Heart left ventricle (tissue), 16 donors: ENCODE results near the gene CIB4. TPM values are rescaled to one million over a fixed set of nuclear protein-coding genes. Genes with fewer than 3 reads are reported as not detected.

Experiments
- ATAC-seq, 4 donors: fragments of 200-7000 bp; cut with Tn5 transposase; one replicate each; pipeline ENCODE4 v1.9.1; 2020 to 2022; ENCODE audit warnings: moderate library complexity in 4 of 4, mild to moderate bottlenecking in 3 of 4, moderate number of reproducible peaks in 1 of 4
- DNase-seq, 5 donors: peaks; one replicate each; pipeline ENCODE4 v3.0.0-alpha.2; 2020
- H3K27ac ChIP-seq, 12 donors: fragments of 200-600 bp; sonication (generic) in 4 of 12; one replicate each; pipeline versions ENCODE4 v1.5.0 to v1.8.0; 2016 to 2022; ENCODE audit warnings: mild to moderate bottlenecking in 2 of 12
- H3K27me3 ChIP-seq, 9 donors: fragments of 200-600 bp; sonication (generic) in 2 of 9; one replicate each; pipeline versions ENCODE4 v1.5.1 to v1.8.0; 2016 to 2022; ENCODE audit warnings: mild to moderate bottlenecking in 3 of 9
- H3K36me3 ChIP-seq, 9 donors: fragments of 200-600 bp; sonication (generic) in 2 of 9; one replicate each; pipeline versions ENCODE4 v1.5.0 to v1.8.0; 2018 to 2022; ENCODE audit warnings: mild to moderate bottlenecking in 2 of 9
- H3K4me1 ChIP-seq, 12 donors: fragments of 200-600 bp; sonication (generic) in 4 of 12; one replicate each; pipeline versions ENCODE4 v1.5.0 to v1.8.0; 2016 to 2022; ENCODE audit warnings: mild to moderate bottlenecking in 3 of 12
- H3K4me3 ChIP-seq, 12 donors: fragments of 200-600 bp; sonication (generic) in 4 of 12; one replicate each; pipeline versions ENCODE4 v1.5.0 to v1.8.0; 2017 to 2022; ENCODE audit warnings: mild to moderate bottlenecking in 9 of 12, moderate library complexity in 4 of 12
- H3K9me3 ChIP-seq, 12 donors: fragments of 200-600 bp; sonication (generic) in 4 of 12; one replicate each; pipeline versions ENCODE4 v1.5.0 to v1.8.0; 2016 to 2022; ENCODE audit warnings: mild to moderate bottlenecking in 1 of 12
- POLR2A ChIP-seq, 2 donors: fragments of 450-650 bp; IDR thresholded peaks; one replicate each; pipeline ENCODE4 v1.6.1; 2017; ENCODE audit warnings: antibody characterized with exemption in 2 of 2, mild to moderate bottlenecking in 2 of 2, moderate library complexity in 2 of 2
- WGBS, 4 donors: extraction: QIAGEN DNeasy Blood & Tissue Kit in 2 of 4; methylation state at CpG; one replicate each; pipeline versions ENCODE4 v1.1.5 to v1.1.7; 2013 to 2018; 5-methylcytosine and 5-hydroxymethylcytosine counted together
- intact Hi-C, 10 donors: fragments of 100-400 bp; cut with DNase I; formaldehyde crosslinking; loops; one replicate each; pipeline versions ENCODE4 v1.11.1 to v1.14.2; 2022
- polyA plus RNA-seq, 2 donors: library from polyadenylated mRNA; stranded (reverse); fragments of 200-250 nt; gene quantifications; one replicate each; pipeline ENCODE4 v1.2.3, GENCODE V29; 2013
- total RNA-seq, 9 donors: library from RNA; depleted of rRNA in 2 of 9; stranded (reverse); fragments of >200 nt in 2 of 9; fragmentation: NEBNext Ultra II Directional in 3 of 9; extraction: Animal tissue kit (Norgen Biotek cat#: 25700) in 3 of 9; gene quantifications; one replicate each; pipeline versions ENCODE4 v1.1.0 to v1.2.4, GENCODE V29; 2016 to 2023
- TF ChIP-seq, protein P1 (sequence below), 12 donors: fragments of 200-600 bp; sonication (generic) in 4 of 12; IDR thresholded peaks; one replicate each; pipeline versions ENCODE4 v1.5.0 to v1.8.0; 2018 to 2022; ENCODE audit warnings: antibody characterized with exemption in 12 of 12, mild to moderate bottlenecking in 5 of 12
- donor health status: ischemic (EF 13 %, LVEDD 7.1; RV severe dilation, severe dysfunction).
- donor health status: healthy with polysubstance abuse.
- donor health status: DM: no; HTN: yes; CAD: no.
- donor health status: DM: no; HTN: no; CAD: no.
- donor health status: ischemic (EF 25% LVEDD 6.9; RV normal size, moderate dysfunction).
- donor health status: ischemic (EF 25% LVEDD 5.7; RV mildly dilated, moderate dysfunction).
- donor health status: healthy.
- donor health status: DM: yes; HTN: yes; CAD: no.
- donor health status: ischemic (EF 35%, LVEDD 5.7; RV mildly dilated, moderate dysfunction).
- donor health status: nonischemic (EF 11% LVEDD 7.7; RV severe dilation, severe dysfunction).
- donor health status: DM: yes; HTN: yes; CAD: no.
- donor health status: PGD.
- donor health status: ischemic (EF 29% LVEDD 5.4; RV normal size, mild dysfunction).
- donor health status: nonischemic (EF 23%, LVEDD 6.1; RV moderate dilation, normal function).

Gene CIB4
- total and polyA plus RNA-seq, 11 donors, result not detected

DNA sequence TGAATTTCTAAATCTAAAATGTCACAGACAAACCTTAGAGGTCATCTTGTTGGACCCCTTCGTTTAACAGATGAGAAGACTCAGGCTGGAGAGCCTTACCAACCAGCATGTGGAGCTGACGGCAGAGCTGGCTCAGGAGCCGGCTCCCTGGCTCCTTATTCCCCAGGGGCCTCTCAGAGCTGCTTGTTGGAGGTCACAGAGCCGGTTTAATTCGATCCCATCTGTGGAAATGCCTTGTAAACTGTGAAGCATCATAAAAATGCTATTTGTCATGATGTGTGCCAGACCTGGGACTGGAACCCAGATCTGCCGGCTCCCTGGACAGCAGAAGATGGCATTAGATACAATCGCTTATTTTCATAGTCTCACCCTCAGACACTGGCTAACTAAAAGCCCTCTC is 8.2 kb upstream of the CIB4 start:
- no peaks in the 10 kb centered on the region for H3K4me1 ChIP-seq
- DNase-seq (no peak), ATAC-seq (no peak)
- H3K9me3 ChIP-seq, result no peaks in the 10 kb centered on the region
- H3K36me3 ChIP-seq, result no peaks in the 10 kb centered on the region
- 60 to 82% (median 68%) methylated on average over 7 of the region's 7 CpGs for WGBS, 4 donors
- H3K27ac ChIP-seq, result no peak overlapping the region
- TF ChIP-seq, protein P1, sequence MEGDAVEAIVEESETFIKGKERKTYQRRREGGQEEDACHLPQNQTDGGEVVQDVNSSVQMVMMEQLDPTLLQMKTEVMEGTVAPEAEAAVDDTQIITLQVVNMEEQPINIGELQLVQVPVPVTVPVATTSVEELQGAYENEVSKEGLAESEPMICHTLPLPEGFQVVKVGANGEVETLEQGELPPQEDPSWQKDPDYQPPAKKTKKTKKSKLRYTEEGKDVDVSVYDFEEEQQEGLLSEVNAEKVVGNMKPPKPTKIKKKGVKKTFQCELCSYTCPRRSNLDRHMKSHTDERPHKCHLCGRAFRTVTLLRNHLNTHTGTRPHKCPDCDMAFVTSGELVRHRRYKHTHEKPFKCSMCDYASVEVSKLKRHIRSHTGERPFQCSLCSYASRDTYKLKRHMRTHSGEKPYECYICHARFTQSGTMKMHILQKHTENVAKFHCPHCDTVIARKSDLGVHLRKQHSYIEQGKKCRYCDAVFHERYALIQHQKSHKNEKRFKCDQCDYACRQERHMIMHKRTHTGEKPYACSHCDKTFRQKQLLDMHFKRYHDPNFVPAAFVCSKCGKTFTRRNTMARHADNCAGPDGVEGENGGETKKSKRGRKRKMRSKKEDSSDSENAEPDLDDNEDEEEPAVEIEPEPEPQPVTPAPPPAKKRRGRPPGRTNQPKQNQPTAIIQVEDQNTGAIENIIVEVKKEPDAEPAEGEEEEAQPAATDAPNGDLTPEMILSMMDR (IDR thresholded peaks at IDR 0.05), result no peak
- no peak for TF ChIP-seq POLR2A (IDR thresholded peaks at IDR 0.05)
- intact Hi-C loops, result no loop called here
- no peak overlapping the region for H3K4me3 ChIP-seq
- peaks cover 0 to 26% (median 0%) of the 10 kb centered on the region in 9 donors for H3K27me3 ChIP-seq

DNA sequence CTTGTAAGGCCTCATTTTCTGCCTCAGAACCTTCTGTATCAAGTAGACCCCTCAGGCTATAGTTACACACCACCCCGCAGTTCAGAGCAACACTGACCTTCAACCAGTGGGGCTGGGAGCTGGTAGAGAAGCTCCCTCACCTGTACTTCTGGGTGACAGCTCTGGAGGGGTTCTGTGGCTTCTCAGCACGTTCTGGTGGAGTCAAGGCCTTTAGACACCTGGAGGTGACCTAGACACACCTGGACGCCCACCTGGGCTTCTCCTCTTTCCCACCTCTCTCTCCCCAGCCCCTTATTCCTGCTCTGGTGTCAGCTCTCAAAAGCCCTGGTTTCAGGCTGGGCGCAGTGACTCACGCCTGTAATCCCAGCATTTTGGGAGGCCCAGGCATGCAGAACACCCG is 7.3 kb upstream of the CIB4 start:
- intact Hi-C loops, result no loop called here
- Histone ChIP-seq H3K4me1 (no peaks in the 10 kb centered on the region), H3K4me3 (no peak overlapping the region), H3K27ac (no peak overlapping the region), H3K9me3 (no peaks in the 10 kb centered on the region), H3K27me3 (peaks cover 0 to 30% (median 0%) of the 10 kb centered on the region in 9 donors), H3K36me3 (no peaks in the 10 kb centered on the region)
- DNase-seq (no peak), ATAC-seq (no peak)
- no peak for TF ChIP-seq POLR2A (IDR thresholded peaks at IDR 0.05)
- TF ChIP-seq, protein P1 (IDR thresholded peaks at IDR 0.05), result no peak
- WGBS, 4 donors, result 79 to 84% (median 82%) methylated on average over 5 to 6 of the region's 6 CpGs

- H3K27ac ChIP-seq, result no peak overlapping the region
- H3K27me3 ChIP-seq, result peaks cover 0 to 30% (median 0%) of the 10 kb centered on the region in 9 donors
- no peaks in the 10 kb centered on the region for H3K9me3 ChIP-seq
- TF ChIP-seq, protein P1 (IDR thresholded peaks at IDR 0.05), result no peak
- no peak for TF ChIP-seq POLR2A (IDR thresholded peaks at IDR 0.05)
- intact Hi-C loops, result no loop called here
- no peak overlapping the region for H3K4me3 ChIP-seq
- 81 to 85% (median 83%) methylated on average over 3 of the region's 3 CpGs for WGBS, 4 donors
- no peaks in the 10 kb centered on the region for H3K36me3 ChIP-seq
- DNase-seq (no peak), ATAC-seq (no peak)
- H3K4me1 ChIP-seq, result no peaks in the 10 kb centered on the region
Observed at GRCh38 chr2:26647981-26648380, 6.8 kb upstream of the CIB4 start.

DNA sequence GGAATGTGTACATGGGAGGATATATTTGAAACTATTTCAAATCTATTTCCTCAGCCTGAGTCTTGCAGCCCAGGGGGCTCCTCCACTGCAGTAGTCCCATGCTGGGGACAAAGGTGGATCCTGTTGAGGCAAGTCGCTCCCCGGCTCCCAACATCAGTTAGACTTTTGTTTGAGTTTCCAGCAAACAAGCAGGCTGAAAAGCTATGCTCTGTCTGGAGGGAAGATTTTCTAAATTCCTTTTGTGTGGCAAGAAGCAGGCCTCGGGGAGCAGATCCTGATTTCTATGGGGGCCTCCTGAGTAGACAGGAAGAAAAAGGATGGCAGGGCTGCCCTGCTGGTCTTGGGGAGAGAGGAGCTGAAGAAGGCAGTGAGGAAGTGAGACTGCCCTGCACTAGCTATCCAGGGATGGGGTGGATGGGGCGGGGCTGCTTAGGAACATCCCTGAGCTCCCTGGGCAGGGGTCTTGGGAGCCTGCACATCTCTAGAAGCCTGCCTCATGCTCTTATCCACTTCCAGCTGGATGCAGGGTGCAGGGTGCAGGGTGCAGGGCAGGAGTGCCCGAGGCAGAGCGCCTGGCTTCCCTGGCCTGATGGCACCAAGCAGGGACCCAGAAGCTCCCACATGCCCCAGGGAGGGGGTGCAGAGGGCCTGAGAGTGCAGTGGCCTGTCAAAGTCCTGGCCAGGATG is 6.0 kb upstream of the CIB4 start:
- WGBS, 4 donors, result 84 to 86% (median 85%) methylated on average over 6 of the region's 6 CpGs
- Histone ChIP-seq H3K36me3 (no peaks in the 10 kb centered on the region), H3K4me3 (no peak overlapping the region), H3K27me3 (peaks cover 0 to 30% (median 0%) of the 10 kb centered on the region in 9 donors), H3K27ac (no peak overlapping the region), H3K9me3 (no peaks in the 10 kb centered on the region), H3K4me1 (no peaks in the 10 kb centered on the region)
- ATAC-seq (no peak), DNase-seq (no peak)
- no peak for TF ChIP-seq POLR2A (IDR thresholded peaks at IDR 0.05)
- TF ChIP-seq, protein P1 (IDR thresholded peaks at IDR 0.05), result no peak
- intact Hi-C loops, result no loop called here
